IMR-90 (cell line): ENCODE data around the gene CD84. TPM values are rescaled to one million over a fixed set of nuclear protein-coding genes. Genes with fewer than 3 reads are reported as not detected.

Experiments
- ATAC-seq: fragments of 200-7000 bp; cut with Tn5 transposase; 2 replicates; pipeline ENCODE4 v1.9.1; 2020; ENCODE audit warnings: low read depth, mild to moderate bottlenecking, moderate library complexity
- BruUV-seq: library from RNA; stranded (reverse); fragments of 400-500 nt; replicated peaks from 2 replicates; lab custom pipeline; 2021; lab: Mats Ljungman, UMichigan
- CTCF ChIA-PET: fragments of 300-600 bp; formaldehyde crosslinking; extraction: SDS; loops from one replicate; lab custom pipeline; 2021; ENCODE audit warnings: antibody characterized with exemption; lab: Yijun Ruan, JAX
- POLR2A ChIA-PET: fragments of 300-600 bp; sonication (Branson Sonifier 250); formaldehyde crosslinking; loops from one replicate; lab custom pipeline; 2022; ENCODE audit warnings: antibody characterized with exemption; ENCODE audit not compliant: unreplicated experiment; lab: Charles Lee
- DNase-seq: peaks from one replicate; pipeline ENCODE4 v3.0.0; 2013
- H2AFZ ChIP-seq: replicated peaks from 2 replicates; pipeline ENCODE3; 2013; ENCODE audit warnings: low read length, mild to moderate bottlenecking; ENCODE audit not compliant: poor library complexity
- H2AK5ac ChIP-seq: 2 replicates; pipeline ENCODE4 v1.6.1; 2013; ENCODE audit warnings: low read depth, low read length, inconsistent platforms
- H2AK9ac ChIP-seq: replicated peaks from 2 replicates; pipeline ENCODE3; 2013; ENCODE audit warnings: mild to moderate bottlenecking, low read depth, low read length, moderate library complexity; ENCODE audit not compliant: poor library complexity
- H2BK120ac ChIP-seq: 2 replicates; pipeline ENCODE4 v1.6.1; 2013; ENCODE audit warnings: low read depth, low read length, inconsistent platforms
- H2BK15ac ChIP-seq: 3 replicates; pipeline ENCODE4 v1.6.1; 2013; ENCODE audit warnings: low read depth, low read length, inconsistent platforms
- H2BK20ac ChIP-seq: 2 replicates; pipeline ENCODE4 v1.6.1; 2013; ENCODE audit warnings: low read depth, mild to moderate bottlenecking, inconsistent platforms, low read length, moderate library complexity
- H2BK5ac ChIP-seq: 2 replicates; pipeline ENCODE4 v1.6.1; 2013; ENCODE audit warnings: mild to moderate bottlenecking, low read depth, low read length, inconsistent platforms; ENCODE audit not compliant: poor library complexity, severe bottlenecking
- H3K14ac ChIP-seq: replicated peaks from 2 replicates; pipeline ENCODE4 v1.6.1; 2013; ENCODE audit warnings: low read depth, low read length, inconsistent platforms
- H3K18ac ChIP-seq: 2 replicates; pipeline ENCODE4 v1.6.1; 2013; ENCODE audit warnings: low read depth, low read length, control low read depth
- H3K23ac ChIP-seq: 2 replicates; pipeline ENCODE4 v1.6.1; 2013; ENCODE audit warnings: low read depth, low read length, inconsistent platforms
- H3K27ac ChIP-seq: 2 replicates; pipeline ENCODE4 v1.5.1; 2013; ENCODE audit warnings: mild to moderate bottlenecking, control low read depth, low read length; ENCODE audit not compliant: insufficient read depth
- H3K27me3 ChIP-seq: 2 replicates; pipeline ENCODE4 v1.6.1; 2013; ENCODE audit warnings: low read length; ENCODE audit not compliant: control insufficient read depth, insufficient read depth
- H3K36me3 ChIP-seq: 2 replicates; pipeline ENCODE4 v1.6.1; 2013; ENCODE audit warnings: low read length, mixed read lengths; ENCODE audit not compliant: control insufficient read depth, insufficient read depth
- H3K4ac ChIP-seq: 2 replicates; pipeline ENCODE4 v1.6.1; 2013; ENCODE audit warnings: low read depth, low read length, inconsistent platforms
- H3K4me1 ChIP-seq: 2 replicates; pipeline ENCODE4 v1.6.1; 2013; ENCODE audit warnings: low read length, mixed read lengths; ENCODE audit not compliant: control insufficient read depth, insufficient read depth
- H3K4me2 ChIP-seq: 2 replicates; pipeline ENCODE4 v1.6.1; 2013; ENCODE audit warnings: low read depth, mild to moderate bottlenecking, control low read depth, low read length, moderate library complexity
- H3K4me3 ChIP-seq: 2 replicates; pipeline ENCODE4 v1.5.1; 2013; ENCODE audit warnings: low read depth, mild to moderate bottlenecking, control low read depth, low read length, moderate library complexity; ENCODE audit not compliant: insufficient read depth
- H3K56ac ChIP-seq: 2 replicates; pipeline ENCODE4 v1.6.1; 2013; ENCODE audit warnings: low read length, inconsistent platforms; ENCODE audit not compliant: insufficient read depth; ENCODE audit errors: extremely low read depth
- H3K79me1 ChIP-seq, 2 experiments: 2 replicates each; pipeline ENCODE4 v1.6.1; 2013; ENCODE audit warnings: low read length in 2 of 2, inconsistent platforms in 1 of 2, low read depth in 1 of 2
- H3K9ac ChIP-seq: 2 replicates; pipeline ENCODE4 v1.6.1; 2013; ENCODE audit warnings: low read depth, low read length, control low read depth
- H3K9me1 ChIP-seq: 2 replicates; pipeline ENCODE4 v1.6.1; 2013; ENCODE audit warnings: low read length, inconsistent platforms; ENCODE audit not compliant: insufficient read depth
- H3K9me3 ChIP-seq: 2 replicates; pipeline ENCODE4 v1.6.1; 2013; ENCODE audit warnings: low read length; ENCODE audit not compliant: control insufficient read depth, insufficient read depth
- H4K20me1 ChIP-seq: 2 replicates; pipeline ENCODE4 v1.6.1; 2013; ENCODE audit warnings: low read length, inconsistent platforms; ENCODE audit not compliant: insufficient read depth
- H4K5ac ChIP-seq: 2 replicates; pipeline ENCODE4 v1.6.1; 2013; ENCODE audit warnings: mild to moderate bottlenecking, low read depth, low read length, control low read depth
- H4K8ac ChIP-seq, 2 experiments: 2 replicates each; pipeline ENCODE4 v1.6.1; 2013; ENCODE audit warnings: low read depth in 2 of 2, low read length in 2 of 2, control low read depth in 1 of 2, inconsistent platforms in 1 of 2
- H4K91ac ChIP-seq: 2 replicates; pipeline ENCODE4 v1.6.1; 2013; ENCODE audit warnings: low read depth, low read length, inconsistent platforms; ENCODE audit not compliant: insufficient read depth
- BHLHE40 ChIP-seq: fragments of 150-350 bp; IDR thresholded peaks from 2 replicates; pipeline ENCODE4 v1.6.1; 2016; ENCODE audit warnings: mild to moderate bottlenecking, low read depth, low read length
- CEBPB ChIP-seq: IDR thresholded peaks from 2 replicates; pipeline ENCODE4 v1.6.1; 2012; ENCODE audit warnings: low read depth, low read length, improper control_type of control experiment
- CHD1 ChIP-seq: IDR thresholded peaks from 2 replicates; pipeline ENCODE4 v1.6.1; 2012; ENCODE audit warnings: low read depth, low read length, improper control_type of control experiment
- FOS ChIP-seq: fragments of 150-350 bp; IDR thresholded peaks from 2 replicates; pipeline ENCODE4 v1.6.1; 2016; ENCODE audit warnings: low read depth, low read length
- MAZ ChIP-seq: IDR thresholded peaks from 2 replicates; pipeline ENCODE4 v1.6.1; 2012; ENCODE audit warnings: low read depth, mild to moderate bottlenecking, low read length, improper control_type of control experiment, moderate library complexity, borderline replicate concordance
- MXI1 ChIP-seq: IDR thresholded peaks from 2 replicates; pipeline ENCODE4 v1.6.1; 2012; ENCODE audit warnings: low read depth, mild to moderate bottlenecking, low read length, moderate library complexity, borderline replicate concordance
- NFE2L2 ChIP-seq: fragments of 150-350 bp; IDR thresholded peaks from 2 replicates; pipeline ENCODE4 v1.6.1; 2016; ENCODE audit warnings: low read depth, mild to moderate bottlenecking, low read length
- POLR2A ChIP-seq: IDR thresholded peaks from 2 replicates; pipeline ENCODE4 v1.6.1; 2012; ENCODE audit warnings: mild to moderate bottlenecking, low read depth, low read length
- RAD21 ChIP-seq: IDR thresholded peaks from 2 replicates; pipeline ENCODE4 v1.6.1; 2012; ENCODE audit warnings: low read length, improper control_type of control experiment
- RCOR1 ChIP-seq: IDR thresholded peaks from 2 replicates; pipeline ENCODE4 v1.6.1; 2012; ENCODE audit warnings: mild to moderate bottlenecking, low read length, improper control_type of control experiment; ENCODE audit not compliant: insufficient replicate concordance
- RFX5 ChIP-seq: IDR thresholded peaks from 2 replicates; pipeline ENCODE4 v1.8.0; 2012; ENCODE audit warnings: low read depth, mild to moderate bottlenecking, low read length, moderate library complexity
- SMC3 ChIP-seq: fragments of 150-350 bp; IDR thresholded peaks from 2 replicates; pipeline ENCODE4 v1.6.1; 2016; ENCODE audit warnings: low read depth, mild to moderate bottlenecking, antibody characterized with exemption, low read length, moderate library complexity
- WGBS, 2 experiments: methylation state at CpG; one replicate each; pipeline versions ENCODE4 v1.1.5 to v1.1.7; 2013; ENCODE audit warnings: missing lambda C conversion rate in 2 of 2; ENCODE audit not compliant: insufficient read length in 1 of 2; ENCODE audit errors: extremely low coverage in 2 of 2; 5-methylcytosine and 5-hydroxymethylcytosine counted together
- dilution Hi-C: fragments of 300-500 bp; cut with HindIII; formaldehyde crosslinking; loops from one replicate; pipeline ENCODE4 v1.14.3; 2018; ENCODE audit warnings: low sequenced_read_pairs; ENCODE audit not compliant: unreplicated experiment
- in situ Hi-C: fragments of 300-500 bp; cut with MboI; formaldehyde crosslinking; loops from 3 replicates; pipeline ENCODE4 v1.14.3; 2019; ENCODE audit warnings: low sequenced_read_pairs, inconsistent platforms, mixed read lengths
- intact Hi-C: fragments of 100-400 bp; cut with micrococcal nuclease; formaldehyde crosslinking; loops from 2 replicates; pipeline ENCODE4 v1.10.0; 2022
- polyA plus RNA-seq, 3 experiments: library from polyadenylated mRNA; depleted of rRNA; stranded (reverse); fragments of >200 nt; gene quantifications; 2 replicates each; pipeline ENCODE4 v1.2.3, GENCODE V29; 2012; ENCODE audit warnings: low replicate concordance in 1 of 3
- total RNA-seq: library from RNA; depleted of rRNA; stranded (reverse); fragments of >200 nt; gene quantifications from 2 replicates; pipeline ENCODE4 v1.2.3, GENCODE V29; 2012
- TF ChIP-seq, protein P1 (sequence below): fragments of 150-350 bp; IDR thresholded peaks from 2 replicates; pipeline ENCODE4 v1.6.1; 2016; ENCODE audit warnings: low read depth, mild to moderate bottlenecking, low read length, moderate library complexity, borderline replicate concordance
- TF ChIP-seq, protein P2 (sequence below): conservative IDR thresholded peaks from 2 replicates; pipeline ENCODE4 v1.5.1; 2012; ENCODE audit warnings: mild to moderate bottlenecking, low read depth, low read length, improper control_type of control experiment

Gene CD84
- total and polyA plus RNA-seq, 2 of the 4 experiments (the other 2 are of a cell fraction), result not detected

DNA sequence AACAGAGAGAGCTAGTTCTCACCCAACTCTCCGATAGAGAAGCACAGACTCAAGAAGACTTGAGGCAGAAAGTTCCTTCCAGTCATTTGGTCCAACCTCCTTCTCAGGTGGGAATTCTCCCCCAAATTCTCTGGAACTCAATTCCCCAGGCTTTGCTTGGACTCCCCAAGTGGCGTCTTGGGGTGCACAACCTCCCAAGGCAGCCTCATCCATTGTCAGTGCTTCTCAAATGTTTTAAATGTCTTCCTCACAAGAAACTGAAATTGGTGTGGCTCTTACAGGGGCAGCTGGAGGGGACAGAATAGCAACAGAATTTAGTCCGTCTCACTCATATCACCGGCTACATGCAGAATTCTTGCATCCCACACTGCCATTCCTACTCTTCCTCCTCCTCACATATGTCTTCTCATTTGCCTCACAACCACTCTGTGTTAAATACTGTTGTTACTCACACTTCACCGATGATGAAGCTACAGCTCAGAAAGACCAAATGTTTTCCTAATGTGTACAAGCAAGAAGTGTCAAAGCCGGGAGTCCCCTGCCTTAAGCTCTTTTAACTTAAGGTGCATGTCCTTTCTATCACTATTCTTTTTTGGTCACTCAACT is 33.4 kb upstream of the CD84 start:
- Histone ChIP-seq H4K8ac (no peak overlapping the region), H3K56ac (no peak overlapping the region), H3K27me3 (no peaks in the 10 kb centered on the region; the same call in 1 of the 2 replicates), H3K9me3 (no peaks in the 10 kb centered on the region), H2BK20ac (no peak overlapping the region), H2BK5ac (no peak overlapping the region), H4K20me1 (no peaks in the 10 kb centered on the region), H2AK9ac (no peak overlapping the region), H3K9me1 (no peaks in the 10 kb centered on the region), H2AFZ (no peak overlapping the region), H3K4me1 (no peaks in the 10 kb centered on the region), H3K4me2 (no peak overlapping the region), H3K4ac (no peak overlapping the region), H3K9ac (no peak overlapping the region), H3K36me3 (no peaks in the 10 kb centered on the region), H3K4me3 (no peak overlapping the region), H4K91ac (no peak overlapping the region), H2BK15ac (no peak overlapping the region), H3K27ac (no peak overlapping the region), H2BK120ac (no peak overlapping the region), H2AK5ac (no peak overlapping the region), H3K14ac (no peak overlapping the region), H3K18ac (no peak overlapping the region), H4K5ac (no peak overlapping the region), H3K23ac (no peak overlapping the region), H3K79me1 (no peaks in the 10 kb centered on the region)
- TF ChIP-seq POLR2A, result no peak
- TF ChIP-seq SMC3, result no peak
- no peak for TF ChIP-seq RAD21
- no peak for TF ChIP-seq RCOR1
- TF ChIP-seq, protein P1, sequence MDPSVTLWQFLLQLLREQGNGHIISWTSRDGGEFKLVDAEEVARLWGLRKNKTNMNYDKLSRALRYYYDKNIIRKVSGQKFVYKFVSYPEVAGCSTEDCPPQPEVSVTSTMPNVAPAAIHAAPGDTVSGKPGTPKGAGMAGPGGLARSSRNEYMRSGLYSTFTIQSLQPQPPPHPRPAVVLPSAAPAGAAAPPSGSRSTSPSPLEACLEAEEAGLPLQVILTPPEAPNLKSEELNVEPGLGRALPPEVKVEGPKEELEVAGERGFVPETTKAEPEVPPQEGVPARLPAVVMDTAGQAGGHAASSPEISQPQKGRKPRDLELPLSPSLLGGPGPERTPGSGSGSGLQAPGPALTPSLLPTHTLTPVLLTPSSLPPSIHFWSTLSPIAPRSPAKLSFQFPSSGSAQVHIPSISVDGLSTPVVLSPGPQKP, result no peak
- TF ChIP-seq FOS, result no peak
- TF ChIP-seq CHD1, result no peak
- TF ChIP-seq CEBPB, result no peak
- no peak for TF ChIP-seq MXI1
- no peak for TF ChIP-seq MAZ
- no peak for TF ChIP-seq NFE2L2
- TF ChIP-seq, protein P2, sequence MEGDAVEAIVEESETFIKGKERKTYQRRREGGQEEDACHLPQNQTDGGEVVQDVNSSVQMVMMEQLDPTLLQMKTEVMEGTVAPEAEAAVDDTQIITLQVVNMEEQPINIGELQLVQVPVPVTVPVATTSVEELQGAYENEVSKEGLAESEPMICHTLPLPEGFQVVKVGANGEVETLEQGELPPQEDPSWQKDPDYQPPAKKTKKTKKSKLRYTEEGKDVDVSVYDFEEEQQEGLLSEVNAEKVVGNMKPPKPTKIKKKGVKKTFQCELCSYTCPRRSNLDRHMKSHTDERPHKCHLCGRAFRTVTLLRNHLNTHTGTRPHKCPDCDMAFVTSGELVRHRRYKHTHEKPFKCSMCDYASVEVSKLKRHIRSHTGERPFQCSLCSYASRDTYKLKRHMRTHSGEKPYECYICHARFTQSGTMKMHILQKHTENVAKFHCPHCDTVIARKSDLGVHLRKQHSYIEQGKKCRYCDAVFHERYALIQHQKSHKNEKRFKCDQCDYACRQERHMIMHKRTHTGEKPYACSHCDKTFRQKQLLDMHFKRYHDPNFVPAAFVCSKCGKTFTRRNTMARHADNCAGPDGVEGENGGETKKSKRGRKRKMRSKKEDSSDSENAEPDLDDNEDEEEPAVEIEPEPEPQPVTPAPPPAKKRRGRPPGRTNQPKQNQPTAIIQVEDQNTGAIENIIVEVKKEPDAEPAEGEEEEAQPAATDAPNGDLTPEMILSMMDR, result no peak
- TF ChIP-seq RFX5, result no peak
- no peak for TF ChIP-seq BHLHE40
- ChIA-PET POLR2A (no interaction called here), CTCF (no interaction called here)
- DNase-seq, result no peak
- dilution Hi-C loops (no loop called here), intact Hi-C loops (no loop called here), in situ Hi-C loops (loop anchor here (25.0 kb wide), 1 partner anchor 425 kb away; the partner anchor contains the start of gene CASQ1)
- WGBS, 2 experiments, result no CpG with 5 or more reads among the region's 6 CpGs
- BruUV-seq, result no TSS peak
- no peak for ATAC-seq
